Astrocyte of the spinal cord (primary cell): ENCODE measurements around the gene SPRING1.

ENCODE experiments used
- DNase-seq: peaks from one replicate; pipeline ENCODE4 v3.0.0; 2011; ENCODE audit warnings: low read depth, low spot score
- H3K4me3 ChIP-seq: 2 replicates; pipeline ENCODE4 v1.5.1; 2011; ENCODE audit warnings: low read depth, mild to moderate bottlenecking, low read length, moderate library complexity
- CTCF ChIP-seq: IDR thresholded peaks from 2 replicates; pipeline ENCODE4 v1.5.1; 2012; ENCODE audit warnings: low read depth, mild to moderate bottlenecking, low read length, inconsistent platforms
- in situ Hi-C: cut with HindIII; loops from 2 replicates; pipeline ENCODE4 v1.10.0; 2017; ENCODE audit warnings: low sequenced_read_pairs

SPRING1 gene

GRCh38 chr12:116693286-116694227, 44.3 kb downstream of the SPRING1 start:
- peak; percentile 4 for TF ChIP-seq CTCF
- H3K4me3 ChIP-seq = peak overlapping the region; percentile 8
- DNase-seq = no peak
- in situ Hi-C loops = no loop called here

GRCh38 chr12:116692605-116693004, 45.3 kb downstream of the SPRING1 start:
- no peak overlapping the region for H3K4me3 ChIP-seq
- no peak for TF ChIP-seq CTCF
- in situ Hi-C loops = no loop called here
- no peak for DNase-seq

GRCh38 chr12:116691636-116692035, 46.2 kb downstream of the SPRING1 start:
- H3K4me3 ChIP-seq = no peak overlapping the region
- TF ChIP-seq CTCF = no peak
- no peak for DNase-seq
- in situ Hi-C loops = no loop called here

DNA sequence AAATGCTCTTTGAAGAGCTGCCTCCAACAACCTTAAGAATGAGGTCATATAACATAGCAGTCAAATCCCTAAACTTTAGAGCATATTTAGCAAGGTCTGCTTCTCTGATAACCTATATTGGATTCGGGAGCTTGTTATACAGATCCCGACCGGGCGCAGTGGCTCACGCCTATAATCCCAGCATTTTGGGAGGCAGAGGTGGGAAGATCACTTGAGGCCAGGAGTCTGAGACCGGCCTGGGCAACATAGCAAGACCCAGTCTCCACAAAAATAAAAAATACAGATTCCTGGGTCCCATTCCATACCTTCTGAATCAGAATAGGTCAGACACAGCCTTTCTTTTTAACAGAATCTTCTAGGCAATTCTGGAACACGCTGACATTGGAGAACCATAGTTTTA, 46.7 kb downstream of the SPRING1 start:
- TF ChIP-seq CTCF = no peak
- H3K4me3 ChIP-seq = no peak overlapping the region
- DNase-seq = no peak
- in situ Hi-C loops = no loop called here

DNA sequence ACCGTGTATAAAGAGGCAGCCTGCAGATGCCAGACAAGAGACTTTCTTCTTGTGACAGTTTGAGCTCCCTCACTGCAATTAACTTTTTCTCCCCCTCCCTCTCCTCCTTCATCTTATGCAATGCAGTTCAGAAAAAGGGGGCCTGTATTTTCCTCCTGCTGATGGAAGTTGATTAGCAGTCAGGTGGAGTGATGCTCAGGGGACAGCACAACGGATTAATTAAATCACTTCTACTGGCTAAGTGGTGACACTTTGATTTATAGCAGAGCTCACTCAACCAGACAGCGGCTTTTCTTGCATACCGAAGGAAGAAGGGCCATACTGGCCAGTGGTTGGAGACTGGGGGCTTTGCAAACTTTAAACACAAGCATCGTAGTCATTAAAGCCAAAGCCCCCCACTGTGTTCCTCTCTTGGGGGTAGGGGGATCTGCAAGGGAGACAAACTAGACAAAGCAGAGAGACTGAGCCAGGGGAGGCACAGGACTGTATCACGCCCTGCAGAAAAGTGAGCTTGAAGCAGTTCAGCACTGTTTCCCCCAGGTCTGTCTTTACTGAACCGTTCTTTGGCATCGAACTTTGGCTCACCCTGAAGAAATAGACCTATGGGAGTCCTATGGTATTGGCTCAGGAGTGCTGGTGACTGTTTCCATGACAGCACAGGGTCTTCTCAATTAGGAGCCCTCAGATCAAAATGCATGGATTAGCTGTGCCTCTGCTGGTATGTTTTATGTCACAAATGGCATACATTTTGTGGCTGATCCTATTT, 47.7 kb downstream of the SPRING1 start:
- in situ Hi-C loops = no loop called here
- no peak for TF ChIP-seq CTCF

DNA sequence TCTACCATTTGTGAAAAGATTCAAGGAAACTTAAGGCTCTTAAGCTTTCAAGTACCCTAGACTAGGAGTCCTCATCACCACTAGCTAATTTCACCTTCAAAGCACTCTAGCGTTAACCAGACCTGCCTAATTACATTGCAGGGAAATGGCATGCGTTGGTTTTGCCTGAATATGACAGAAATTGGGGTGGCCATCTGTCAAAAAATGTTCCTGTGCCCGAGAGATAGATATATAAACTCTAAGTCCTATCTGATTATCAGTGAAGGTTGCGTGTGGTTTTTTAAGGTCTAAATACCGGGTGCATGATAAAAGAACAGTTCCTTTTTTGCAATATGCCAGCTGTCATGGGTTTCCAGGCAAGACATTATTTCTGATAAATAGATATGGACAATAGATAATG, 48.3 kb downstream of the SPRING1 start:
- H3K4me3 ChIP-seq = no peak overlapping the region
- DNase-seq = no peak
- no peak for TF ChIP-seq CTCF
- in situ Hi-C loops = no loop called here

More for the DNA sequence above, 47.7 kb downstream of the SPRING1 start:
- no peak overlapping the region for H3K4me3 ChIP-seq
- DNase-seq = no peak
